IMR-90 (cell line): Measurements from ENCODE around the gene PLN. TPM values are rescaled to one million over a fixed set of nuclear protein-coding genes. Genes with fewer than 3 reads are reported as not detected.

Experiments
- ATAC-seq: fragments of 200-7000 bp; cut with Tn5 transposase; 2 replicates; pipeline ENCODE4 v1.9.1; 2020; ENCODE audit warnings: low read depth, mild to moderate bottlenecking, moderate library complexity
- BruUV-seq: library from RNA; stranded (reverse); fragments of 400-500 nt; replicated peaks from 2 replicates; lab custom pipeline; 2021; lab: Mats Ljungman, UMichigan
- CTCF ChIA-PET: fragments of 300-600 bp; formaldehyde crosslinking; extraction: SDS; loops from one replicate; lab custom pipeline; 2021; ENCODE audit warnings: antibody characterized with exemption; lab: Yijun Ruan, JAX
- POLR2A ChIA-PET: fragments of 300-600 bp; sonication (Branson Sonifier 250); formaldehyde crosslinking; loops from one replicate; lab custom pipeline; 2022; ENCODE audit warnings: antibody characterized with exemption; ENCODE audit not compliant: unreplicated experiment; lab: Charles Lee
- DNase-seq: peaks from one replicate; pipeline ENCODE4 v3.0.0; 2013
- H2AFZ ChIP-seq: replicated peaks from 2 replicates; pipeline ENCODE3; 2013; ENCODE audit warnings: low read length, mild to moderate bottlenecking; ENCODE audit not compliant: poor library complexity
- H2AK5ac ChIP-seq: 2 replicates; pipeline ENCODE4 v1.6.1; 2013; ENCODE audit warnings: low read depth, low read length, inconsistent platforms
- H2AK9ac ChIP-seq: replicated peaks from 2 replicates; pipeline ENCODE3; 2013; ENCODE audit warnings: mild to moderate bottlenecking, low read depth, low read length, moderate library complexity; ENCODE audit not compliant: poor library complexity
- H2BK120ac ChIP-seq: 2 replicates; pipeline ENCODE4 v1.6.1; 2013; ENCODE audit warnings: low read depth, low read length, inconsistent platforms
- H2BK15ac ChIP-seq: 3 replicates; pipeline ENCODE4 v1.6.1; 2013; ENCODE audit warnings: low read depth, low read length, inconsistent platforms
- H2BK20ac ChIP-seq: 2 replicates; pipeline ENCODE4 v1.6.1; 2013; ENCODE audit warnings: low read depth, mild to moderate bottlenecking, inconsistent platforms, low read length, moderate library complexity
- H2BK5ac ChIP-seq: 2 replicates; pipeline ENCODE4 v1.6.1; 2013; ENCODE audit warnings: mild to moderate bottlenecking, low read depth, low read length, inconsistent platforms; ENCODE audit not compliant: poor library complexity, severe bottlenecking
- H3K14ac ChIP-seq: replicated peaks from 2 replicates; pipeline ENCODE4 v1.6.1; 2013; ENCODE audit warnings: low read depth, low read length, inconsistent platforms
- H3K18ac ChIP-seq: 2 replicates; pipeline ENCODE4 v1.6.1; 2013; ENCODE audit warnings: low read depth, low read length, control low read depth
- H3K23ac ChIP-seq: 2 replicates; pipeline ENCODE4 v1.6.1; 2013; ENCODE audit warnings: low read depth, low read length, inconsistent platforms
- H3K27ac ChIP-seq: 2 replicates; pipeline ENCODE4 v1.5.1; 2013; ENCODE audit warnings: mild to moderate bottlenecking, control low read depth, low read length; ENCODE audit not compliant: insufficient read depth
- H3K27me3 ChIP-seq: 2 replicates; pipeline ENCODE4 v1.6.1; 2013; ENCODE audit warnings: low read length; ENCODE audit not compliant: control insufficient read depth, insufficient read depth
- H3K36me3 ChIP-seq: 2 replicates; pipeline ENCODE4 v1.6.1; 2013; ENCODE audit warnings: low read length, mixed read lengths; ENCODE audit not compliant: control insufficient read depth, insufficient read depth
- H3K4ac ChIP-seq: 2 replicates; pipeline ENCODE4 v1.6.1; 2013; ENCODE audit warnings: low read depth, low read length, inconsistent platforms
- H3K4me1 ChIP-seq: 2 replicates; pipeline ENCODE4 v1.6.1; 2013; ENCODE audit warnings: low read length, mixed read lengths; ENCODE audit not compliant: control insufficient read depth, insufficient read depth
- H3K4me2 ChIP-seq: 2 replicates; pipeline ENCODE4 v1.6.1; 2013; ENCODE audit warnings: low read depth, mild to moderate bottlenecking, control low read depth, low read length, moderate library complexity
- H3K4me3 ChIP-seq: 2 replicates; pipeline ENCODE4 v1.5.1; 2013; ENCODE audit warnings: low read depth, mild to moderate bottlenecking, control low read depth, low read length, moderate library complexity; ENCODE audit not compliant: insufficient read depth
- H3K56ac ChIP-seq: 2 replicates; pipeline ENCODE4 v1.6.1; 2013; ENCODE audit warnings: low read length, inconsistent platforms; ENCODE audit not compliant: insufficient read depth; ENCODE audit errors: extremely low read depth
- H3K79me1 ChIP-seq, 2 experiments: 2 replicates each; pipeline ENCODE4 v1.6.1; 2013; ENCODE audit warnings: low read length in 2 of 2, inconsistent platforms in 1 of 2, low read depth in 1 of 2
- H3K9ac ChIP-seq: 2 replicates; pipeline ENCODE4 v1.6.1; 2013; ENCODE audit warnings: low read depth, low read length, control low read depth
- H3K9me1 ChIP-seq: 2 replicates; pipeline ENCODE4 v1.6.1; 2013; ENCODE audit warnings: low read length, inconsistent platforms; ENCODE audit not compliant: insufficient read depth
- H3K9me3 ChIP-seq: 2 replicates; pipeline ENCODE4 v1.6.1; 2013; ENCODE audit warnings: low read length; ENCODE audit not compliant: control insufficient read depth, insufficient read depth
- H4K20me1 ChIP-seq: 2 replicates; pipeline ENCODE4 v1.6.1; 2013; ENCODE audit warnings: low read length, inconsistent platforms; ENCODE audit not compliant: insufficient read depth
- H4K5ac ChIP-seq: 2 replicates; pipeline ENCODE4 v1.6.1; 2013; ENCODE audit warnings: mild to moderate bottlenecking, low read depth, low read length, control low read depth
- H4K8ac ChIP-seq, 2 experiments: 2 replicates each; pipeline ENCODE4 v1.6.1; 2013; ENCODE audit warnings: low read depth in 2 of 2, low read length in 2 of 2, control low read depth in 1 of 2, inconsistent platforms in 1 of 2
- H4K91ac ChIP-seq: 2 replicates; pipeline ENCODE4 v1.6.1; 2013; ENCODE audit warnings: low read depth, low read length, inconsistent platforms; ENCODE audit not compliant: insufficient read depth
- CEBPB ChIP-seq: IDR thresholded peaks from 2 replicates; pipeline ENCODE4 v1.6.1; 2012; ENCODE audit warnings: low read depth, low read length, improper control_type of control experiment
- FOS ChIP-seq: fragments of 150-350 bp; IDR thresholded peaks from 2 replicates; pipeline ENCODE4 v1.6.1; 2016; ENCODE audit warnings: low read depth, low read length
- WGBS, 2 experiments: methylation state at CpG; one replicate each; pipeline versions ENCODE4 v1.1.5 to v1.1.7; 2013; ENCODE audit warnings: missing lambda C conversion rate in 2 of 2; ENCODE audit not compliant: insufficient read length in 1 of 2; ENCODE audit errors: extremely low coverage in 2 of 2; 5-methylcytosine and 5-hydroxymethylcytosine counted together
- dilution Hi-C: fragments of 300-500 bp; cut with HindIII; formaldehyde crosslinking; loops from one replicate; pipeline ENCODE4 v1.14.3; 2018; ENCODE audit warnings: low sequenced_read_pairs; ENCODE audit not compliant: unreplicated experiment
- in situ Hi-C: fragments of 300-500 bp; cut with MboI; formaldehyde crosslinking; loops from 3 replicates; pipeline ENCODE4 v1.14.3; 2019; ENCODE audit warnings: low sequenced_read_pairs, inconsistent platforms, mixed read lengths
- intact Hi-C: fragments of 100-400 bp; cut with micrococcal nuclease; formaldehyde crosslinking; loops from 2 replicates; pipeline ENCODE4 v1.10.0; 2022
- polyA plus RNA-seq, 3 experiments: library from polyadenylated mRNA; depleted of rRNA; stranded (reverse); fragments of >200 nt; gene quantifications; 2 replicates each; pipeline ENCODE4 v1.2.3, GENCODE V29; 2012; ENCODE audit warnings: low replicate concordance in 1 of 3
- total RNA-seq: library from RNA; depleted of rRNA; stranded (reverse); fragments of >200 nt; gene quantifications from 2 replicates; pipeline ENCODE4 v1.2.3, GENCODE V29; 2012

PLN gene
- total and polyA plus RNA-seq, 2 of the 4 experiments (the other 2 are of a cell fraction), result under 0.01 TPM; not detected in 1

DNA sequence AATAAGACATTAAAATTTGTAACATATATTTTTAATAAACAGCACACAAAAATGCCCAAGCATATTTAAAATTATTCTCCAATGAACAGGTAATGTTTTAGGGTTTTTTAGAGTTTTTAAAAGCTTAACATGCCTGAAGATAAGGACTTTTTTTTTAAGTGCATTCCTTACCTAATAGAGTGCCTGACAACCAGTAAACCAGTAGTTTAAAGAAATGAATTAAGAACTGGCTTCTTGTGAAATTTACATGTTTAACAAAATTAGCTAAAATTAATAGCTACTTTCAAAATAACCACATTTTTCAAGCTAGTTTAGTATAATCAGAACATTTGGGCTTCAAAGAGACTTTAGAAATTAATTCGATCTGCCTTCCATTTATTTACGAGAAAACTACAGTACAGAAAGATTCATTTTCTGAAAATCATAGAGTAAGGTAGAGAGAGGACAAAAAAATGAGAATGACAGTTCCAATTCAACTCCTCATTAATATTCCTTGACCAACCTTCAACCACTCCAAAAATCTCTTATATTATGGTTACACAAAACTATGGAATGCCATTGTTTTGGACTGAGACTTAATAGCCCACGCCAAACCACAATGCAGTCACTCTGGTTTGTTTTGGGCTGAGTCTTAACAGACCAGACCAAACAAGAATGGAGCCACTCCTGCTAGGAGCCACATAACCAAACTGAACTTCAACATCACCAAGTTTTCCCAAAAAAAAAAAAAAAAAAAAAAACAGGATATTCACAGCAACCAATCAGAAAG lies 5.7 kb upstream of the PLN start:
- Histone ChIP-seq H3K36me3 (no peaks in the 10 kb centered on the region), H4K20me1 (no peaks in the 10 kb centered on the region), H2BK20ac (no peak overlapping the region), H2AFZ (no peak overlapping the region), H3K14ac (no peak overlapping the region), H3K56ac (no peak overlapping the region), H2AK5ac (no peak overlapping the region), H4K8ac (no peak overlapping the region; a peak in 1 of 4 replicates), H2BK5ac (no peak overlapping the region), H3K9ac (no peak overlapping the region), H3K9me3 (no peaks in the 10 kb centered on the region), H2AK9ac (no peak overlapping the region), H2BK15ac (no peak overlapping the region), H4K5ac (no peak overlapping the region), H3K23ac (no peak overlapping the region), H3K27me3 (no peaks in the 10 kb centered on the region), H2BK120ac (no peak overlapping the region), H3K4me1 (no peaks in the 10 kb centered on the region), H3K4me3 (no peak overlapping the region), H3K79me1 (peaks cover 6 to 9% of the 10 kb centered on the region in 2 experiments; a peak in 2 of 4 replicates), H3K4ac (no peak overlapping the region), H3K4me2 (no peak overlapping the region), H3K18ac (no peak overlapping the region), H3K27ac (no peak overlapping the region), H4K91ac (no peak overlapping the region), H3K9me1 (no peaks in the 10 kb centered on the region)
- ATAC-seq (peak; percentile 64), DNase-seq (peak; percentile 85)
- no TSS peak for BruUV-seq
- WGBS, 2 experiments, result 60% methylated on average over 1 of the region's 3 CpGs; no CpG with 5 or more reads in 1 of the 2 experiments
- ChIA-PET CTCF (interaction anchor here (0.7 kb wide), 1 partner anchor 245 kb away, joined by 3 read pairs; no protein-coding TSS in a partner anchor), POLR2A (no interaction called here)
- TF ChIP-seq FOS, result 0 out of 2 replicates have a peak, but pooled peaks have one; percentile 18
- no peak for TF ChIP-seq CEBPB
- intact Hi-C loops (no loop called here), in situ Hi-C loops (no loop called here), dilution Hi-C loops (no loop called here)
